Fibroblast of skin of scalp (primary cell): ENCODE measurements around the gene MUC2.

ENCODE experiments used
- DNase-seq: peaks from one replicate; pipeline ENCODE4 v3.0.0-alpha.2; 2013

MUC2 gene

GRCh38 chr11:1072116-1072820 lies 2.4 kb upstream of the MUC2 start:
- peak; percentile 11 for DNase-seq

DNA sequence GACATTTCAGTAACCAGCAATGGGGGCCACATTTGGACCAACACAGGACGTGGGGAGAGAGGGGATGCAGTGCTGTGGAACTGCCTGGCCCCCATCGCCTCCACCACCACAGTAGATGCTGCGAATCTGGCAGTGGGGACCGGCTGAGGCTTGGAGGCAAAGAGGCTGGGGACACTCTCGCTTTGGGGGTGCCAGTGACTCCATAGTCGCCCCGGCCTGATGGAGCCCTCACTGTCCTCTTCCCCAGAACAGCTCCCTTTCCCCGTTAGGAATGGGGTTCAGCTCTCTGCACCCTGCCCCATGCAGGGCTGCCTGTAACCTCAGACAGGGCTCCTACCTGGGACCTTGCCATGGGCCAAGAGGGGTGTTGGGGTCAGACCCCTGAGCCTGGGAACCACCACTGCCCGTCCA lies 1.8 kb upstream of the MUC2 start:
- no peak for DNase-seq

- DNase-seq = no peak
Measured at GRCh38 chr11:1073261-1073724, 1.4 kb upstream of the MUC2 start.

DNA sequence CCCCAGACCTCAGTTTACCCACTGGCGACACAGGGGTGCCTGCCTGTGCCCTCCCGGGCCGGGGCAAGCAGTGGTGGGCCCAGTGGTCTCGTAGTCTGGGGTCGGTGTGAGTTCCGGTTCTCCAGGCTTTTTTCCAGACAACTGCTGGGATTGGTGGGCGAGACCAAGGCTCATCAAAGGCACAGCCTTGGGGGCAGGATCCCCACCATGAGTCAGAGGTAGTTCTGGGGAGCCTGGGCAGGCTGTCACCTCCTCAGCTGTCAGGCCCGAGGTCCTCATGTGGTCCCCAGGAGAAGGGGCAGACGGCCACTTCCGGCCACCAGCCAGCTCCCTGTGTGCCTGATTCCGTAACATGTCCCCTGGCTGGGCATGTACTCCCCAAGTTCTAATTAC lies 827 bp upstream of the MUC2 start:
- DNase-seq = no peak

GRCh38 chr11:1075341-1075911 lies 752 bp downstream of the MUC2 start:
- no peak for DNase-seq

GRCh38 chr11:1076061-1076665 lies 1.5 kb downstream of the MUC2 start:
- no peak for DNase-seq

- no peak for DNase-seq
Measured at GRCh38 chr11:1077033-1077416, 2.4 kb downstream of the MUC2 start.

DNA sequence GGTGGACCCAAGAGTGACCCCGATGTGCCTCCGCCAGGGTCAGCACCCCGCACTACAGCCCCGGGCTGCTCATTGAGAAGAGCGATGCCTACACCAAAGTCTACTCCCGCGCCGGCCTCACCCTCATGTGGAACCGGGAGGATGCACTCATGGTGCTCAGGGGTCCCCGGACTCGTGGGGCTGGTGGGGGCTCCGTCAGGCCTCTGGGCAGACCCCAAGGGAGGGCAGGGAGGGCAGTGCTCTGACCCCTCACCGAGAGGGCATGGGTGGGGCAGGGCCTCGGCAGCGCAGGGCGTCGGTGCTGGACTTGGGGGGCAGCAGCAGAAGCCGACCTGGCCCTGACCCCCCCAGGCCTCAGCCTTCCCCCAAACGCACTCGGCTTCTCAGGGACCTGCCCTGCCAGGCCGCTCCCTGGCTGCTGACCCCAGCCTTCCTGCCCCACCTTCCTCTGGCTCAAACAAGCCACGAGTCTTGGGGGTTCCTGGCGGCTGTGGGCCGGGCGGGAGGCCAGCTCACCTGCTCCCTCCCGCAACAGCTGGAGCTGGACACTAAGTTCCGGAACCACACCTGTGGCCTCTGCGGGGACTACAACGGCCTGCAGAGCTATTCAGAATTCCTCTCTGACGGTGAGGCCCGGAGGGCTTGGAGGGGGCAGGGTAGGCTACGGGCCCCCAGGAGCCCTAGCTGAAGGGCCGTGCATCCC lies 2.9 kb downstream of the MUC2 start:
- no peak for DNase-seq

- no peak for DNase-seq
Measured at GRCh38 chr11:1078191-1078601, 3.5 kb downstream of the MUC2 start.

DNA sequence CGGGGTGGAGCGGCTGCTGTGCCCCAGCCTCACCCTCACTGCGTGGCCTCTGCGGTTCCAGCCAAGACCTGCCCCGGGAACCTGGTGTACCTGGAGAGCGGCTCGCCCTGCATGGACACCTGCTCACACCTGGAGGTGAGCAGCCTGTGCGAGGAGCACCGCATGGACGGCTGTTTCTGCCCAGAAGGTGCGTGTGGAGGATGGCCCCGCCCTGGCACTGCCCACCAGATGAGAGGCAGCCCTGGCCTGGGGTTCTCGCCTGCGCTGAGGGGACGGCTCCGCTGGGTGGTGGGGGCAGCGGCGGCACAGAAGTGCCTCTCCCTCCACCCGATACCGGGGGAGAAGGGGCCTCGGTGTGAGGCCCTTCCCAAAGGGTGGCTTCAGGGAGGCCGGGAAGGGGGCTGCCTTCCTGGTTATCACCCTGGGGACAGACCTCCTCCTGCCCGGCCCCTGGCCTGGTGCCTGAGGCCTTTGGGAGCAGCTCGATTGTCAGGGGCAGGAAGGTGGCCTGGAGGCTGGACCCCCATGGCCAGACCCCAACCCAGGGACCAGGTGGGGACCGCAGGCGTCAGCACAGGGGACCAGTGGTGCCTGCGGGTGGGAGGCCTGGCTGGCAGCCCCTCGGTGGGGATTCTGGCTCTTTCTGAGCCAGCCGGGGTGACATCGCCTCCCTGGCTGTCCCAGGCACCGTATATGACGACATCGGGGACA lies 7.1 kb downstream of the MUC2 start:
- no peak for DNase-seq

- no peak for DNase-seq
Measured at GRCh38 chr11:1082346-1082727, 7.7 kb downstream of the MUC2 start.

- no peak for DNase-seq
Measured at GRCh38 chr11:1082728-1083620, 8.3 kb downstream of the MUC2 start.

DNA sequence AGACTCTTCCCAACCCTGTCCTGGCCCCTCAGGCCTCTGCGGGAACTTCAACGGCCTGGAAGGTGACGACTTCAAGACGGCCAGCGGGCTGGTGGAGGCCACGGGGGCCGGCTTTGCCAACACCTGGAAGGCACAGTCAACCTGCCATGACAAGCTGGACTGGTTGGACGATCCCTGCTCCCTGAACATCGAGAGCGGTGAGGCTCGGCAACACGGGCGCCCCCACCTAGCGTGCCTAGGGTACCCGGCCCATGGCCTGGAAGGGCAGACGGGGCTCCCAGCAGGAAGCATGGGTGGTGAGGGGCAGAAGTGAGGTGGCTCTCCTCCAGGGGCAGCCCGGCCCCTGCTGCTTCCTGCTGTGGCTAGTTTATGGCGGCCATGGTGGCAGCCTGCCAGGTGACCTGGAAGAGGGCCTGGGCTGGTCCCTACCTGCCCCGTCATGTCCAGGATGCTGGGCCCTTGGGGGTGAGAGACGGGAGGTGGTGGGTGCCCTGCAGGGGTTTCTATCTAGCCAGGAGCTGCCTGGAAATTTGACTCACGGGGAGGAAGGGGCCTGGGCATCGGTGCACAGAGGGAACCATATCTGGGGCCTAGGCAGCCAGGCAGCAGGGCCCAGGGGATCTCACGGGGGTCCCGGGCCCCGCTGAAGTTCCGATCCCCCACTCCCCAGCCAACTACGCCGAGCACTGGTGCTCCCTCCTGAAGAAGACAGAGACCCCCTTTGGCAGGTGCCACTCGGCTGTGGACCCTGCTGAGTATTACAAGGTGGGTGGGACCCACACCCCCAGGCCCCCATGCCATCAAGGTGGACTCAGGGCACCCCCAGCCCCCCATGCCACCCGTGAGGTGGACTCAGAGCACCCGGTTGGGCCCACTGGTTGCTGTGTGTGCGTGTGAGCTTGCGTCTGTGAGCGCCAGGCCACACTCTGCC lies 9.2 kb downstream of the MUC2 start:
- DNase-seq = no peak

GRCh38 chr11:1084561-1085439 lies 10.1 kb downstream of the MUC2 start:
- DNase-seq = no peak

DNA sequence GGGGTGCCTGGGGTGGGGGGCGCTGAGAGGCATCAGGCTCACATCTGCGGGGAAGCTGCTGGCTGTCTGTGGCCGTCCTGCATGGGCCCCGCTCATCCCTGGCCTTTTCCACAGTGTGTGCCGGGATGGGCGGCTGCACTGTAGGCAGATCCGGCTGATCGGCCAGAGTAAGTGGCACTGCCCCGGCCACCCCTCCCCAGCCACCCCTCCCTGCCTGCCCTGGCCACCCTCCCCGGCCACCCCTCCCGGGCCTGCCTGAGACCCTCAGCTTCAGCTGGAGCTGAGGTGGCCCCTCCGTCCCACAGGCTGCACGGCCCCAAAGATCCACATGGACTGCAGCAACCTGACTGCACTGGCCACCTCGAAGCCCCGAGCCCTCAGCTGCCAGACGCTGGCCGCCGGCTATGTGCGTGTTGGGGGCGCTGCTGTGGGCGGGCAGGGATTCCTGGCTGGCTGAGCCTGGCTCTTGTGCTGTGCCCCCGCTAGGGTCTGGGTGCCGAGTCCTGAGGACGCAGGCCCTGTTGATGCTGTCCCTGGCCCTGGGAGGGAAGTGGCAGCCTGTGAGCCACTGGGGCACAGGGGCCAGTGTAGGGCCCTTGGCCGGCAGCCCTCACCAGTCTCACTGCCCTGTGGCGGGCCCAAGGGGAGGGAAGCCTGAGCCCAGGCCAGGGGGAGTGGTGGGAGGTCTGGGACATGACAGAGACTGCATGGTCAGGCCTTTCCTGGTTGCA lies 10.9 kb downstream of the MUC2 start:
- DNase-seq = no peak

- no peak for DNase-seq
Measured at GRCh38 chr11:1086171-1087102, 11.8 kb downstream of the MUC2 start.

GRCh38 chr11:1087279-1087960 lies 12.7 kb downstream of the MUC2 start:
- DNase-seq = no peak
